Fibroblast of mammary gland (primary cell): ENCODE results near the gene E4F1.

Experiments used
- DNase-seq: peaks from one replicate; pipeline ENCODE4 v3.0.0-alpha.2; 2010; ENCODE audit warnings: low read depth
- H3K4me3 ChIP-seq: 2 replicates; pipeline ENCODE4 v1.5.1; 2011; ENCODE audit warnings: low read depth, mild to moderate bottlenecking, low read length, moderate library complexity; ENCODE audit not compliant: control insufficient read depth
- CTCF ChIP-seq: conservative IDR thresholded peaks from 2 replicates; pipeline ENCODE4 v1.5.1; 2011; ENCODE audit warnings: low read depth, low read length, inconsistent platforms; ENCODE audit not compliant: control insufficient read depth, insufficient read depth

E4F1 gene

DNA sequence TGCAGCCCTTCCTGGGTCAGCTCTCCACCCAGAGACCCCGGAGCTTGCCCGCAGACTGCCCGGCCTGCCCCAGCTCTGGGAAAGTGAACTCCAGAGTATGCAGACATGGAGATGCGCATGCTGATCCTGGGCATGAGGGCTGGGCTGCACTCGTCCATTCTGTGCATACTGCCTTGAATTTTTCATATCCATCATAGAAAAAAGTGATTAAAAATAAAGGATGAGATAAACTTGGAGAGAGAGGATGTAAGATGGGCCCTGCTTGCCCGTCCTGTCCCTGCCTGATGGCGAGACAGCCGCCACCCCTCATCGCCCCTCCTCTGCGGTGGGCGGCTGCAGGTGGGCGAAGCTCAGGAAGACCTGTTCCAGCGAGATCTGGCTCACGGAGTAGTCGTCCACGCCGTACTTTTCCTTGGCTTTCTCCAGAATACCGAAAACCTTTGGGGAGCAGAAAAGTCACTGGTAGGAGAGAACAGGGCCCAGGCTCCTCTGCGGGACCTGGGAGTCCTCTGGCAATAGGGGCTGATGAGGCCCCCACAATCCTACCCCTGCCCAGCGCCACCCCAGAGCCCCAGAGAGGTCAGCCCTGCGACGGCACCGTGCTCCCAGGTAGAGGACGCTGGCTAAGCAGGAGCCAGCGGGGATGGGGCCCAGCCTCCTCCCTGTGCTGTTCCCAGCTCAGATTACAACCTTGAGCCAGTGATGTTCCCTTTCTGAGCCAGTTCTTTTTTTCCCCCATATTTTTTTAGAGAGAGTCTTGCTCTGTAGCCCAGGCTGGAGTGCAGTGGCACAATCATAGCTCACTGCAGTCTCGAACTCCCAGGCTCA is 53.2 kb downstream of the E4F1 start:
- no peak overlapping the region for H3K4me3 ChIP-seq
- TF ChIP-seq CTCF, result no peak
- no peak for DNase-seq

DNA sequence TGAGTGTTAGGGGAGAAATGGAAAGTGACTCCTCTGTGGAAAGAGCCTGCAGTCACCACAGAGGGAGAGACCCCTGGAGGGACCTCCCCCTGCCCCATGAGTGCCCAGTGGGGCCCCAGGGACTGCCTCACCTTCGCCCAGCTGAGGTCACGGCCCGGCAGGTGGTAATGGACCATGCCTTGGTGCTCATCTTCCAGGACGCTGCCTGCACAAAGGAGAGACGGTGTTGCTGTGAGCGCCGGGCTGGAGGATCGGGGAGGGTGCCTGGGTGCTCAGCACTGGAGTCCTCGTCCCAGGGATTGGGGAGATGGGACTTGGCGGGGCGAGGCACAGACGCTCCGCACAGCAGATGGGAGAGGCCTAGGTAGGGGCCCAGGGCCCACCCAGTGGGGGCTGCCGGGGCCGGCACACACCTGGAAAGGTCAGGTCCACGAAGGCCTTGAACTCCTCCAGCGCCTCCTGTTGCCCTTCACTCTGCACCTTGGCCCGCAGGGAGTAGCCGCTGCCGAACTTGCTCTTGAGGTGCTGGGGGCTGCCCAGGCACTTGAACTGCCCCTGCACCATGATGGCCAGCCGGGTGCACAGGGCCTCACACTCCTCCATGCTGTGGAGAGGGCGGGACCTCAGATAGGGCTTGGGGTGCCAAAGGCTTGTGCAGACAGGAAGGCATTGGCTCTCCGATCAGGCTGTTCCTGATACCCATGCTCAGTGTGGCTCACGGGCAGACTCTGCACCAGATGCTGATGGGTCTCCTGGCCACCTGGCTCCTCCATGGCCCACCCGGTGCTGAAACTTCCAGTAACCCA is 54.3 kb downstream of the E4F1 start:
- DNase-seq, result no peak
- no peak overlapping the region for H3K4me3 ChIP-seq
- no peak for TF ChIP-seq CTCF

GRCh38 chr16:2278272-2278608 is 54.8 kb downstream of the E4F1 start:
- no peak overlapping the region for H3K4me3 ChIP-seq
- DNase-seq, result no peak
- no peak for TF ChIP-seq CTCF

GRCh38 chr16:2278956-2279800 is 55.8 kb downstream of the E4F1 start:
- TF ChIP-seq CTCF, result no peak
- H3K4me3 ChIP-seq, result no peak overlapping the region
- DNase-seq, result no peak

- DNase-seq, result no peak
- TF ChIP-seq CTCF, result no peak
- H3K4me3 ChIP-seq, result no peak overlapping the region
Observed at GRCh38 chr16:2280461-2280860, 57.1 kb downstream of the E4F1 start.

DNA sequence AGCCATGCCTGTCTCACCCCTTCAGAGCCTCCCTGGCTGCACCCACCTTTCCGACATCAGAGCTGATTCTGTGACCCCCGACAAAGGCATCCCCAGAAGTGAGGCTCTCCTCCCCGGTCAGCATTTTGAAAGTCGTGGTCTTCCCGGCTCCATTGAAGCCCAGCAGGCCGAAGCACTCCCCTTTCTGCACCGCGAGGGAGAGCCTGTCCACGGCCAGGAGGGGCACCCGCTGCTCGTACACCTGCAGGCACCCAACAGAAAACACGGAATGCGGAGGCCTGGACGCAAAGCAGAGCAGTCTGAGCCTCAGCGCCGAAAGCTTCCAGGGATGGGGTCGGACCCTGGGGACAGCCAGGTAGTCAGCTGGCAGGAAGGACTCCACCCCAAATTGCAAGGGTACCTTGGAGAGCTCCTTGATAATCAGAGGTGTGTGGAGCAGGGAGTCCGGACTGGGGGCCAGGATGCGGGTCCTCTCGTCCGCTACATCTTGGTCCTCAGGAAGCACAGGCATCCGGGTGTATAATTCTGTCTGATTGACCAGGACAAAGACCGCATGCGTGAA is 57.7 kb downstream of the E4F1 start:
- no peak for TF ChIP-seq CTCF
- no peak overlapping the region for H3K4me3 ChIP-seq
- no peak for DNase-seq
